GM18499 (cell line): ENCODE data around the gene CXXC5.

Experiments used
- ATAC-seq: cut with Tn5 transposase; IDR thresholded peaks from one replicate; pipeline ENCODE4 v1.9.1; 2021; ENCODE audit warnings: moderate number of reproducible peaks; ENCODE audit not compliant: insufficient read depth, unreplicated experiment

Gene CXXC5

DNA sequence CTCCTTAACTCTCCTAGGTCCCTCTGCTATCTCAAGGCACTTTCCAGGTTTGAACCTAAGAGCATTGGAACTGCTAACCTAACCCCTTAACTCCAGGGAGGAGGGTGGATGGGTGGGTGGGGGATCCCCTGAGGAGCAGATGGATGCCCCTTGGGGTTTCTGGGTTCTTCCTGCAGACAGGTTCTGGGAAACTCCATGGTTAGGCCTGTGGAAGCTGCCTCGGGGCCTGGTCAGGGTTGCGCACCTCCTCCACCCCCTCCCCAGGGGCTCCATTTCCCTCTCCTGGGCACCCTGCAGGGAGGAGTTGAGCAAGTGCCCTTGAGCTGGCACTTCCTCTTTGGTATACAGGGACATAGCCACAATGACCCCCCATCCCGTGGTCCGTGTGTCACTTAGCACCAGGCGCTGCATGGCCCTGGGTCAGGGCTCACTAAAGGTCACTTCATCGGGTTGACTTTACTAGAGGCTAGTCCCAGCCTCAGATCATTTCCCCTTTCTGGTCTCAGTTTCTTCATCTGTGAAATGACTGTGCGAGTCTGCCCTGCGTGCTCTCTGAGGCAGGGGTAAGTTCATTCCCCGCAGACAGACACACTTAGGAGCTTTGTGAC is 16.0 kb downstream of the CXXC5 start:
- ATAC-seq: peak; percentile 39

DNA sequence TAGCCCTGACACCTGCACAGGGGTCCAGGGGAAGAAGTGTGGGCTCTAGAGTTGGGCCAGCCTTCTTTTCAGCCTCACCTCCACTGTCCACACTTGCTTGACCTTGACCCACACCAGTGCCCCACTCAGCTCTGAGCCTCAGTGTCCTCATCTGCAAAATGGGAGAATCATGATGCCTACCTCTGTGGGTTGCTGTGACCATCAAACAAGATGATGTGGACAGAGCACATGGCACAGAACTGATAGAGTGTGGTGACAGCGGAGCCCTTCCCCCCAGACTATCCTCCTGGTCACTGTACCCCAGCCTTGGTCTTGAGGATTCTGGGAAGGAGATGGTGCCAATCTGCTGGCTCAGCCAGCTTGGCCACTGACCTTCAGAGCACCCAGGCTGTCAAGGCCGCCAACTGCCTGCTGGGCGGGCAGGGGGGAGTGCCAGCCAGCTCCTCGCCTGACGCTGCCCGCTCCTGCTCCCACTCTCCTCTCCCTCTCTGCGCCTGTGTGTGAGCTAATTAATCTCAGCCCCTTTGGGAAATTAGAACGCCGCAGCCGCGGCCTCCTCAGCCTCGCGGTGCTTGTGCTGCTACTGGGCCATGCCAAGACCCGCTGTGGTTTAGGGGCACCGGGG is 16.7 kb downstream of the CXXC5 start:
- ATAC-seq: no peak

DNA sequence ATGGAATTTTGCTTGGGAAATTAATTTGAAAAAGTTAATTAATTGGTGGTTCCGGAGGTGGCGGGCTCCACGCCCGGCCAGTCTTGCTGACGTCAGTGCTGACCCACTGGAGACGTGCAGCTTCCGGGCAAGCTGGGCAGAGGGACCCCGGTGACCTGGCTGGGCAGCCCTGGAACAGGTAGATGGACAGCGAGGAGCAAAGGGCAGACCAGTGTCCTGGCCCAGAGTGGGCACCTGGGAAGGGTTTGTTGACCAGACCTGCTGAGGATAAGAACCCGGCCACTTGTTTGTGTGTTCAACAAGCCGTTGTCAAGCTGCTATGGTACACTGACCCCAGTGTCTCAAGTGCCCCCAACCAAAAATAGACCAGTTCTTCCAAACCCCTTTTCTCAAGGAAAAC is 17.5 kb downstream of the CXXC5 start:
- ATAC-seq: no peak

DNA sequence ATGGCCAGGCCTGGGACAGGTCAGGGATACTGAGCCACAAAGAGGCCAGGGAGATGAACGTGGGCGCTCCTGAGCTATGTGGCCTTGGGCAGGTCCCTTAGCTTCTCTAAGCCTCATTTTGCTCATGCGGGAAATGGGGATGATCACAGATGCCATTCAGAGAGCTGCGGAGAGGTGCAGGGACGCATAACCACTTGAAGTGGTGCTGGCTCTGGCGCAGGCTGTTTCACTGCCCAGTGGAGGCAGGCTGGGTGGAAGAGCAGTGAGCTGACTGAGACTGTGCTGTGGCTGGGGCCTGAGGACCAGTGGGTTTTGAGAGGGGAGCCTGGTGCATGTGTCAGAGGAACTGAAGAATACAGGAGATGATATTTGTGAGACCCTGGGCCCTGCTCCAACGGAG is 18.4 kb downstream of the CXXC5 start:
- ATAC-seq: no peak

DNA sequence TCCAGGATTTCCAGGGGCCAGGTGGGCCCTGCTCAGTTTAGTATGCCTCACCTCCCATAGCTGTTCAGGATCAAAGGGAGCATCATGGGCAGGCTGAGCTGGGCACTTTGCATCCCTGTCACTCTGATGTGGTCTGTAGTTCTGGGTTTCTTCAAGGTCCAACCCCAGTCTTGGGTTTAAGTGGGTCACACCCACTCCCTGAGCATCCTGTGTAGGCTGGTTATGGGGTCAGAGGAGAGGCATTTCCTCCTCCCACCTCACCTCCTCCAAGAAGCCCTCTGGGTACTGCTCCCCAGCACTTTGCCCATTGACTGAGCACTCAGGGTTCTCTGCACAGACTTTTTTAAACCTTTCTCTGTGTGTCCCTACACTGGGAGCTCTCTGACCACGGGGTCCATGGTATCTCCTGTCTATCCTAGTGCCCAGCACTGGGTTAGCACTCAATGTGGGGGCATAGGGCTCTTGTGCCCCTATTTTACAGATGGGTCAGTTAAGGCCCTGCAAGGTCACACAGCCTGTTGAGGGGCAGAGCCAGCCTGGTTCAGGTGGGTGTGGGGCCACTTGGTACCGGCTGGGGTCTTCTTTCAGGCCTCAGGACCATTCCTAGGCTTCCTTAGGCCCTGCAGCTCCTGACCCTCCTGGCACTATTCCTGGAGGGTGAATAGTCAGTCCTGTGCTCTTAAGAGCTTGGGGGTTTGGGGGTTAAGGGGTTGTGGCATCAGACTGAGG is 19.0 kb downstream of the CXXC5 start:
- no peak for ATAC-seq

DNA sequence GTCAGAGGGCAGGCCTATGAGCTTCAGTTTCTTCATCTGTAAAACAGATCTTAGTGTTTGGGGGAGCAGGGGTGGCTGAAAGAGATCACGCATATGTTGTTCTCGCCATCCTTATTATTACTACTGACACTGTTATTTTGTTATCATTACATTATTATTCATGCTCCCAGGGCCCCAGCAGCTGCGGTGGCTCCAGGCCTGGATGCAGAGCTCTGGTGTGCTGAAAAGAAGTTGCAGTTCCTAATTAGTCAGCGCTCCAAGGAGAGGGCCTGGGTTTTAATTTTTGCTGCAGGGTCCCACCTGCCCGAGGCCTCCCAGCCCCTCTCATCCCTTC is 19.5 kb downstream of the CXXC5 start:
- no peak for ATAC-seq

DNA sequence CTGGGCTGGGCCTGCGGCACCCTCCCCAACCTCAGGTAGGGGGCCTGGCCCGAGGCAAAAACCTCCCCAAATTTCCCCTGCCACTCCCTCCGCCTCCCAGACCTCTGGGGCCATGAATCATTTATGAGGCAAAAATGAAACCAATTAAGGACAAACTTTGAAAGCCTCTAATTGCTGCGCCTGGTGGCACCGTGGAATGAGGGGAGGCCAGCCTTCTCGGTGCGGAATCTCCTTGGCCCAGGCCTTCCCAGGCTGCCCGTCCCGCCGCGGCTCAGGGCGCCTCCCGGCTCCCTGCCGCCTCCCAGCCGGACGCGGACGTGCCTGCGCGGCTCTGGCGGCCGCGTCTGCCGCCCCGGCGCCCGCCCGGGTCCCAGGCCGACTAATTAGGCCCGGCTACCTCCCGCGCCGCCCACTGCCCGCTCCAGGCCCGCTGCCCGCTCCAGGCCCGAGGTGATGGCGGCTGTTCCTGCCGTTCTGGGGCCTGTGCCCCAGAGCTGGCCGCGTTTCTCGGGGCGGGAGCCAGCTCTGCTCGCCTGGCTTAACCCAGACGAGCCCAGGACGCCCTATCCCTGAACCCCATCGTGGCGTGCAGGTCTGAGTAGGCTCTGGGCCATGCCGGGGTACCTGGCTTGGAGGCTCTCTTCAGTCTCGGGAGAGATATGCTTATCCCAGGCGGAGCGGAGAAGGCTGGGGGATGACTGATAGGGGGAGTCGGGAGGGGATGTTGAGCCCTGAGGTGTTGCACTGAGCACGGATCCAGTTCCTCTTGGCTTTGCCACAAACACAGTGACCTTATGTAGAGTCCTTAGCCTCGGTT is 20.1 kb downstream of the CXXC5 start:
- ATAC-seq: no peak

DNA sequence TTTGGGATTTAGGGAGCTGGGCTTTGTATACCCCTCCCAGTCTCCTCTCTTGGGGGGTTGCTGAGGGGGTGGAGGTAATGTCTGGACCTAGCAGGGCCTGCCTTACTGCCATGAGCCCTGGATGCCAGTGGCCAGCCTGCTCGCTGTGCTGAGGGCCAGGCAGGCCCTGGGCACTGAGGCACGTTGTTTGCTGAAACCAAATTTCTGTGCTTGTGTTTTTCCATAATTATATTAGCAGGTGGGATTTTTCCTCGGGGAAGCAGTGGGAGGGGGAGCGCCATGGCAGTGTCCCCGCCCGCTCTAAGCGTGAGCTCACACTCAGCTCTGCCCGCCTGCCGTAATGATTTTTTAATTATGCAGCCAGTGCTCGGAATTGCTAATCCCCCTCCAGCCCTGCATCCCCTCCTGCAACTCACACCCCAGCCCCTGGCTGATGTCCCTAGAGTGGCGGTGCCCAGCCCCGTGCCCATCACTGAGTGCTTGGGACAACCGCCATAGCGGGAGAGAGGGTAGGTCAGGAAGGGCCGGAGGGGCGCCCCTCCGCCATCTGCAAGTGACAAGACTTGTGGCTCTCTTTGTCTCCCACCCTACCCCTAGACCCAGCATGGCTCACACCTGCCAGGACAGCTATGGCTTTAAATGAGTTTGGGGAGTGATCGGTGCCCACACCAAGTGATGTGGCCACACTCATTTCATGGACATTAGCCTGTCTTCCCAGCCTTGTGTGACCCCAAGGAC is 20.9 kb downstream of the CXXC5 start:
- no peak for ATAC-seq

DNA sequence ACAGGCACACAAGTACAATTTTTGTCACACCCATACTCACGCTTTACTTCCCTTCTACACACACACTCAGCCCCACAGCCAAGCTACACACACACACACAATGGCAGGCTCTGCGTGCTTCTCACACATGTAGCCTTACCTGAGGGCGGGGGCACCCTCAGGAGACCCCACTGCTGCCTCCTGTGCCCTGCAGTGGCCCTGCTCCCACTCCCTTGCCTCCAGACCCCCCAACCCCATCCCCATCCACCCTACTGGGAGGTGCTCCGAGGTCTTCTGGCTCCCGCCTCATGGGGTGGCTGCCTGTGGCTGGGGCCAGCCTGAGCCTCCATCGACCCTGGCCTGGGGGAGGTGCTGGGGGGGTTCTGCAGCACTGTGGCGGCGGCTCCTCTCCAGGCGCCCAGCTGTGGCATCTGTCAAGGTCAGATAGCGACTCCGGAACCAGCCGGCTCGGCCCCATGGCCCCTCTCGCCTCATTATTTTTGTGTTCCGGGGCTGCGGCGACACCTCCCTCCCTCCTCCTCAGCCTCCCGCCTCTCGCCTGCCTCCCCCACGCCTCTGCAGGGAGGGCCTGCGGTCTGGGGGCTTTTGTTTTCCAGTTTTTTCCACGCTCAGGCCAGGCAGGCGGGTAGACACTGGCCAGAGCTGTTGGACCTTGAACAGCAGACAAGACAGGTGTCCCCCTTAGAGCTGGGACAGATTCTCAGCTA is 21.7 kb downstream of the CXXC5 start:
- no peak for ATAC-seq

DNA sequence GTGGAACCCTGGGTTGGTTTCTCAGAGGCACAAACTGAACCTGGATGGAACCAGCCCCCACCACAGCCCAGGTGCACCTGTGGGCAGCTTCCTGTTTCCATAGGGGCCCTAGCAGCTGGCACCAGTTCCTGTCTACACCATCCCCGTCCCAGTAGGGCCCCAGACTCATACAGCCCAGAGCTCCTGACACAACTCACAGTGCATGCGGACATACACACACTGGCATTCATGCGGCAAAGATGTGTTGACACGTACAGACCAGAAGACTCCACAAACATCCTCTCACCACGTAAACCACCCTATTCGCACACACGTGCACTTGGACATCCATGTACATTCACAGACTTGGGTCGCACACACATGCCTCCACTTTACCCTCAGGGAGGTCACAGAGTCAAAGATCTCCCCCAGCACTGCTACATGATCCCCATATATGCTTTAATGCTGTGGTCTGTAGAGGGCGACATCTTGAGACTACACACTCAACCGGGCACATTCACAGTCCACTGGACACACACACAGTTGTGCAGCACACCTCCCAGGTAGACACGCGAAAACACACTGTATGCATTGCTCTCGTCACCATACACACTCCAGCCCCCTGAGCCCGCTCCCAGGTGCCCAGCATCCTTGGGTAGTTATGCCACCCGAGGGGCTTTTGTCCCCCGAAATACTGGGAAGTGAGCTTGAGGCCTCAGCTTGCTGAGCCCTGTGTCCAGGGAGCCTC is 22.4 kb downstream of the CXXC5 start:
- ATAC-seq: no peak

DNA sequence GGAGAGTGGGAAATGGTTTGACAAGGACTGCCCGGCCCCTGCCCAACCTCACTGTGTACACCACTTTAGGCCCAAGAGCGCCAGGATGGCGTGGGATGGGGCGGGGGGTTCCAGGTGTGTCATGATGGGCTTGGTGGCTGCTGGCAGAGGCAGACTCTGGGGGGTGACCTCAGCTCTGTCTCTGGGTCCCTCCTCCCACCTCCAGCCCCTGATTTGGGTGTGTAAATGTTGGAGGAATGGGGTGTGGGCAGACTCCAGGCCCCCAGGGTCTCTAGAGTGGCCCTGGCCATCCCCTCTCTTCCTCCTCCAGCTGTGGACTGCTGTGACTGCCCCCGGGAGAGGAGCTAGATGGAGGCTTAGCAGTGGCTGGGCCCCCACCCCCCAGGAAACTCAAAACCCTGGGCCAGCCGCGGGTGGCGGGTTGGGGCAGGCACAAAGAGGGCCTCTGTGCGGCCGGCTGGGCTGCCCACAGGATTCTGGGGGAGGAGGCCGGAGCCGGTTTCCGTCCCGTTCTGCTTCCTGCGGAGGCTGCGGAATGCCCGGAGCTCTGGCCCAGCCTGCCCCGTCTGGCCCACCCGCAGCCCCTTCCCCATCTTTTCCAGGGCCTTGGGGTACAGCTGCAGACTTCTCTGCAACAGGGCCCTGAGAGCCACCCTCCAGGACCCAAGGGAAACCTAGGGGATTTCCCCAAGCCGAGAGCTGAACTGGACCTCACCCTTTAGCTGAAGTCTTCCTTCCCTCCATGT is 23.1 kb downstream of the CXXC5 start:
- no peak for ATAC-seq

DNA sequence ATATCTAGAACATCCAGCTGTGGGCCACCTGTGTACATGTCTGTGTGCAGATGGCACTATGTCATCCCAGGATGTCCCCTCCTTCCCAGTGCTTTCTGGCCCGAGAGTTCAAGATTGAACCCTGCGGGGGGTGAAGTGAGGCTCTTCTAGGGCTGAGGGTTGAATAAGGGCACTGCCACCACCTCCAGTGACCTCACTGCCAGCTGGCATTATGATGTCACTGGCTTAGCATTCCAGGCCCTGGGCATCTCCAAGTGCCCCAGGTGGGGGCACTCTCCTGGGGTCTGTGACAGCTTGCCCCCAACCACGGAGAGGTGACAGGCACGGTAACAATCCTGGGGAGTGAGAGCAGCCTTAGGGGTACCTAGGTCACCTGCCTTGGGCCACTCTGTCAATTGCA is 27.1 kb downstream of the CXXC5 start:
- ATAC-seq: no peak

DNA sequence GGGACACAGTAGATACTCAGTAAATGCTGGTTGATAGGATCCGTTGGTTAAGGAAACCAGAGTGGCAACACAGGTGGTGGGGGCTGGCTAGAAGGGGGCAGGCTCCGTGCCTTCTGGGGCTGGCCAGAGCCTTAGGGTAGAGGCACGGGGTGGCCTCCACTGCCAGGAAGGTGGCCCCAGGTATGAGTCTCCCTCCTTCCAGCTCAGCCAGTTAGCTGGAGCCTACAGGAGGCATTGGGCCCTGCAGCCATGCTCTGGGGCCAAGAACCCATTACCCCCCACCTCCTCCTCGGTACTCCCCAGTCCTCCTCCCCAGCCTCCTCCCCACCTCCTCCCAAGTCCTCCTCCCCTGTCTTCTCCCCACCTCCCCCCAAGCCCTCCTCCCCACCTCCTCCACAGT is 27.7 kb downstream of the CXXC5 start:
- ATAC-seq: no peak

DNA sequence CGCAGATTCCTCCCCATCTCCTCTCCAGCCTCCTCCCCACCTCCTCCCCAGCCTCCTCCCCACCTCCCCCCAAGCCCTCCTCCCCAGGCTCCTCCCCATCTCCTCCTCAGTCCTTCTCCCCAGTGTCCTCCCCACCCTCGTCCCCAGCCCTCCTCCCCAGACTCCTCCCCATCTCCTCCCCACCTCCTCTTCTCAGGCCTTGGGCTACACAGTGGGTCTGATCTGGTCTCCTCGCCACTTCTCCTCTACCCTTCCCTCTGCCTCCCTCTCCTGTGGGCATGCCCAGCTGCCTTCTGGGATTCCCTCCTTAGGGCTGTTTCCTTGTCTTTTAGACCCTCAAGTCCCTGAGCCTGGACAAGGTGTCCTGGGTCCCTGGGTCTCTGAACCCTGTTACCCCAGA is 28.3 kb downstream of the CXXC5 start:
- no peak for ATAC-seq

DNA sequence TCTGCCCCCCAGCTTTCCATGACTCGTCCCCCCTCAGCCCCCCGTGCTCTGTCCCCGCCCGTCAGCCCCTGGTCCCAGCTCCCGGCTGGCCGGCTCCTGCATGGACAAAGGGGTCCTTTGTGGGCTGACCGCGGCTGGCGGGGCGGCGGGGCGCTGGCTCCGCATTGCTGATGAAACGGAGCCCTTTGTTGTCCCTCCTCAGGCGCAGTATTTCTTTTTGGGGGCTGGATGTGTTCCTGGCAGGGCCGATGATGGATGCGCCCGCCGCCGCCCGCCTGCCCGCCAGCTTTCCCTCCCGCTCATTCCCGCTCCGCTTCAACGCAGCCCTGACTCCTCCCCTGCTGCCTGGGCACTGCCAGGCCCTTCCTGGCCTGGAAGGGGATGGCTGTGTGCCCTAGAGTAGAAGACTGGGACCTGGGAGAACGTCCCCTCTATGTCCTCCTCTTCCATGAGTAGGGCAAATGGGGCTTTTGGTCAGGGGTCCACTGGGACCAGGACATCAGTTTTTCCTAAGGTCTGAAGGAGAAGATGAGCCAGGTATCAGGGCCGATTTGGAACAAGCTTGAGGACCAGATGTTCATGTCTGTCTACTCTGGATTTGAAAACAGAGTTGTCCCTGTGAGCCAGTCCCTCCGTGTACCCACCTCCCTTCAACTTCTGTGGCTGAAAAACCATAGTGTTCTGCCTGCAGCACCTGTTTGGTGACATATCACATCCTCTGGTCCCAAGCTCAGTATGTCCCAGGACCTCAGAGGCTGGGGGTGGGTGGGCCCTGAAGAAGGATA is 29.0 kb downstream of the CXXC5 start:
- no peak for ATAC-seq

DNA sequence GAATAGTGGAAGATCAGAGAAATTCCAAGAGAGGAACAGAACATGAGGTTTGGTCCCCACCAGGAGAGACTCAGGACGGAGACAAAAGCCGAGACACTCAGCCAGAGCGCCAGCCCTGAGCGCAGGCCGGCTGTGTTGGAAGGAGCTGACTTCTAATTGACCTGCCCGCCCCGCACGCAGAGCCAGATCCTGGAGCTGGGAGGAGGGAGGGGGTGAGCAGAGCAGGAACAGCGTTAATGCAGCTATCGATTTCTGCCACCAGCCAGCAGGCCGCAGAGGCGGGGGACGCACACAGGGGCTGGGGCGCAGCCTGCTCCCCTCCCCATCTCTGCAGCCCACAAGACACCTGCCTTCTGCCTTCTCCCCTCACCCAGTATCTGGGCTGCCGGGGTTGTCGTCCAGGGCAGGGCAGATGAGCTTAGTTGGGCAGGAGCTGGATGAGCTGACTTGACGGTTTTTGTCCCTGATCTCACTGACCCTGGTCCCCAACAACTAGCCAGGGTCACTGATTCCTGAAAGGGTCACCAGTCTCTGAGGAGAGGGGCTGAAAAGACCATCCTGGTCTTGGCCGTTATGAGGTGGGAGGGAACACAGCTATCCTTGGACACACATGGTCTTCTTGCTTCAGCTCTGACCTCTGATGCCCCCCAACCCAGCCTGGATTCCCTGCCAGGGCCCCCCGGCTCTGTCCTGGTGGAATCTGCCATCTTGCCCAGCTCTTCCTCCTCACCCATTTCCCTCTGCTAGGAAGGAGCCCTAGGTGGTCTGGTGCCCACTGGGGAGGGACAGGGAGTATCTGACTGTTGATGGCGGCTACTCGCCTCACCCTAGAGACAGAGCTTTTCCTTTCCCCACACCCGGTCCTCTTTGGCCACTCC is 29.8 kb downstream of the CXXC5 start:
- no peak for ATAC-seq
